Vagina (tissue), 2 donors: Measurements from ENCODE around the gene DTYMK.

ENCODE experiments used
- POLR2A ChIP-seq, 2 donors: fragments of 450-650 bp; IDR thresholded peaks; one replicate each; pipeline ENCODE4 v1.6.1; 2017; ENCODE audit warnings: antibody characterized with exemption in 2 of 2, mild to moderate bottlenecking in 2 of 2, moderate library complexity in 2 of 2
- POLR2AphosphoS5 ChIP-seq, 2 donors: sonication (generic); formaldehyde crosslinking; IDR thresholded peaks; one replicate each; pipeline ENCODE4 v1.9.0; 2017; ENCODE audit warnings: antibody characterized with exemption in 2 of 2, mild to moderate bottlenecking in 2 of 2, low read depth in 1 of 2; ENCODE audit not compliant: insufficient read depth in 1 of 2
- TF ChIP-seq, protein P1 (sequence below), 3 experiments: fragments of 450-650 bp in 2 of 3; fragments of 200-600 bp in 1 of 3; sonication (generic) in 1 of 3; IDR thresholded peaks; one replicate each; pipeline ENCODE4 v1.5.1; 2017 to 2019; ENCODE audit warnings: antibody characterized with exemption in 3 of 3, mild to moderate bottlenecking in 2 of 3, moderate library complexity in 2 of 3

GRCh38 chr2:241645915-241646645 lies 40.5 kb downstream of the DTYMK start:
- TF ChIP-seq POLR2A (IDR thresholded peaks at IDR 0.05) (no peak), POLR2AphosphoS5 (IDR thresholded peaks at IDR 0.05; ENCODE audit: insufficient read depth in 1 of 2, low read depth in 1 of 2) (no peak)
- TF ChIP-seq, protein P1, sequence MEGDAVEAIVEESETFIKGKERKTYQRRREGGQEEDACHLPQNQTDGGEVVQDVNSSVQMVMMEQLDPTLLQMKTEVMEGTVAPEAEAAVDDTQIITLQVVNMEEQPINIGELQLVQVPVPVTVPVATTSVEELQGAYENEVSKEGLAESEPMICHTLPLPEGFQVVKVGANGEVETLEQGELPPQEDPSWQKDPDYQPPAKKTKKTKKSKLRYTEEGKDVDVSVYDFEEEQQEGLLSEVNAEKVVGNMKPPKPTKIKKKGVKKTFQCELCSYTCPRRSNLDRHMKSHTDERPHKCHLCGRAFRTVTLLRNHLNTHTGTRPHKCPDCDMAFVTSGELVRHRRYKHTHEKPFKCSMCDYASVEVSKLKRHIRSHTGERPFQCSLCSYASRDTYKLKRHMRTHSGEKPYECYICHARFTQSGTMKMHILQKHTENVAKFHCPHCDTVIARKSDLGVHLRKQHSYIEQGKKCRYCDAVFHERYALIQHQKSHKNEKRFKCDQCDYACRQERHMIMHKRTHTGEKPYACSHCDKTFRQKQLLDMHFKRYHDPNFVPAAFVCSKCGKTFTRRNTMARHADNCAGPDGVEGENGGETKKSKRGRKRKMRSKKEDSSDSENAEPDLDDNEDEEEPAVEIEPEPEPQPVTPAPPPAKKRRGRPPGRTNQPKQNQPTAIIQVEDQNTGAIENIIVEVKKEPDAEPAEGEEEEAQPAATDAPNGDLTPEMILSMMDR (IDR thresholded peaks at IDR 0.05) = no peak
